Right renal cortex interstitium (tissue), 3 donors: Measurements from ENCODE around the gene TEAD1. TPM values are rescaled to one million over a fixed set of nuclear protein-coding genes. Genes with fewer than 3 reads are reported as not detected.

Source experiments
- DNase-seq, 3 donors: peaks; one replicate each; pipeline ENCODE4 v3.0.0-alpha.2; 2013; ENCODE audit warnings: low read depth in 3 of 3, low spot score in 2 of 3
- polyA plus RNA-seq, 3 donors: library from polyadenylated mRNA; unstranded; fragments of 120-200 nt; gene quantifications; one replicate each; pipeline ENCODE4 v1.2.1, GENCODE V29; 2013; ENCODE audit not compliant: insufficient read length in 3 of 3

Gene TEAD1
- polyA plus RNA-seq, 3 donors, result 79.7 to 82.7 (median 80.0) TPM

DNA sequence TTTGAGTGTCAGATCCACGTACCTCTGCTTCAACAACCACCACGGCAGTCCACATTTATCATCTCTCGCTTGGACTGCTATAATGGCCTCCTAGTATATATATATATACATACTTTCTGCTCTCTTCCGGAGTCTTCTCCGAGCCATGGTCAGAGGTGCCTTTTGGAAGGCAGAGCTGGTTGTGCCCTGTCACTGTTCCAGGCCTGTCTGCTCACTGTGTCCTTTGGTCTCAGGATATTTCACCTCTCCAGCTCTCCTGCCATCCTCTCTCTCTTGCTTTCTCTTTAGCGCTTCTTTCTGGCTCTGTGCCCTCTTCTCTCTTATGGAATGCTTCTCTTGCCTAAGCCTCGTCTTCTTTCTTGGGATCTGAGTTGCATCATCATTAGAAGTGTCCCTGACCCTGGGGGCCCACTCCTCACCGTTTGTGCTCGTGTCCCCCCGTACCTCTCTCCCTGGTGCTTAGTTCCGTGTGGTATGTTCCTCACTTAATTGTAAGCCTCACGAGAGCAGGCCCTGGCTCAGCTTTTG, 248.8 kb downstream of the TEAD1 start:
- DNase-seq, result no peak

DNA sequence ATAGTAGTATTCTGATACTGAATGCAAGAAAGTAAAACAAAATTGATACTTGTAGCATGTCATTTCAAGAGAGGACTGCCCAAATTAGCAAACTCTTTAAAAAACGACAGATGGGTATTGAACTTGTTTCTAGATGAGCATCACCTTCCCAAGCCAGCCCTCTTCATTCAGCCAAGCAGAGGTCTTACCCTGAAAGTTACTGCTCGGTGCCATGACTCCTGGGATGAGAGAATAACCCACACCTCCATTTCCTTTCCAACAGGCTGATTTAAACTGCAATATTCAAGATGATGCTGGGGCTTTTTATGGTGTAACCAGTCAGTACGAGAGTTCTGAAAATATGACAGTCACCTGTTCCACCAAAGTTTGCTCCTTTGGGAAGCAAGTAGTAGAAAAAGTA, 250.4 kb downstream of the TEAD1 start:
- no peak for DNase-seq

DNA sequence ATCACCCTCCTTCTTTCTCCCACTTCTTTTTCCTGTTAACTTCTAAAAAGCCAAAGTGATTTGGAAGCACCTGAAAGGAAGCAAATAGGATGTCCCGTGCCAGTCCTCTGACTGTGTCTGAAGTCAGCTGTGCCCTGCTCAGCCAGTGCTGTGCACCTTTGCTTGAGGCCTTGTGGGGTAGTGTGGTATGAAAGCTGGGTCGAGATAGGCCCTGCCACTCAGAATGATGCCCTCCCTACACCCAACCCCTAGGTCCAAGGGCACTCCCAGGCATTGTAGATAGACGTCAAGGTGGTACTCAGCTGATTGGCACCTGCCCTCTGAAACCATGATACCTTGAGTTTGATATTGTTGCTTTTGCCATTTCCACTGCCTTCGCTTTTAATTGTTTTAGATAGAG, 251.3 kb downstream of the TEAD1 start:
- no peak for DNase-seq

DNA sequence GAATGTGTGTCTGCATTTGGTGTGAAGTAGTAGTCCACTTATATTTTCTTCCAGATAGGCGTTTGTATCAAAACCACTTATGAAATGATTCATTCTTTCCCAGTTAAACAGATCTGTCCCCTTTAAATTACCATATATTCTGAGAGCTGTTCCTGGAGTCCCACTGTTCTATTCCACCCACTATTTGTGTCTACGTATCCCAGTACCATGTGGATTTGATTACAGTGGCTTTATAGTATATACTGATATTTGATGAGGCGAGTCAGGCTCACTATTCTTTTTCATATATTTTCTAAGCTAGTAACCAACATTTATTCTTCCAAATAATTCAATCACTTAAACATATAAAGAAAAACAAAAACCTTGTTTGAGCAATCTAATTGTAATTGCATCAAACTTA, 253.0 kb downstream of the TEAD1 start:
- DNase-seq, result no peak

DNA sequence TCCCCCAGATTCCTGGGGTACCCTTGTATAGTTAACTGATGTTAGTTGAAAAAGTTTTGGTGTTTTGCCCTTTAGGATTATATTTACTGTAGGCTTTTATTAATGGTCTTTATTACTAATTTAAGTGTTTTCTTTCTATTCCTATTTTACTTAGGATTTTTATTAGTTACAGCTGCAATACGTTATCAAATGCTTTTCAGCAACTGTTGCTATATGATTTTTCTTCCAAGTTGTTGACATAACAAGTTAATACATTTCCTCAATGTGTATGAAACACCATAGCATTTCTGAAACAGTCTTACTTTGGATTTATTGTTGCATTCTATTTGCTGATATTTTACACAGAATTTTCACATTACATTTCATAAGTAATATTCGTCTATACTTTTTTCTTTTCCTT, 253.7 kb downstream of the TEAD1 start:
- DNase-seq, result no peak

DNA sequence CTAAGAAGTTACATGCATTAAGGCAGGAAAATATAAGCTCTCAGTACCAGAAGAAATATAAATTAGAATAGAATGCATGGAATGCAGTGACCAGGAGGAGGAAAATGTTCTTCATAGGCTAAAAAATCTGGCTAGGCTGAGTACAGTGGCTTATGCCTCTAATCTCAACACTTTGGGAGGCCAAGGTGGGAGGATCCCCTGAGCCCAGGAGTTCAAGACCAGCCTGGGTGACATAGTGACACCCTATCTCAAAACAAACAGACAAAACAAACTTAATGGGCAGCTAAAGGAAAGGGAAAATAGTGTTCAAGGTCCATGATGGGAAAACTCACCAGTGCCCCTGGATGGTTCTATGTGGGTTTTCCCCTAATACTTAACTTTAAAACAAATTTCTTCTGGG, 256.6 kb downstream of the TEAD1 start:
- no peak for DNase-seq

DNA sequence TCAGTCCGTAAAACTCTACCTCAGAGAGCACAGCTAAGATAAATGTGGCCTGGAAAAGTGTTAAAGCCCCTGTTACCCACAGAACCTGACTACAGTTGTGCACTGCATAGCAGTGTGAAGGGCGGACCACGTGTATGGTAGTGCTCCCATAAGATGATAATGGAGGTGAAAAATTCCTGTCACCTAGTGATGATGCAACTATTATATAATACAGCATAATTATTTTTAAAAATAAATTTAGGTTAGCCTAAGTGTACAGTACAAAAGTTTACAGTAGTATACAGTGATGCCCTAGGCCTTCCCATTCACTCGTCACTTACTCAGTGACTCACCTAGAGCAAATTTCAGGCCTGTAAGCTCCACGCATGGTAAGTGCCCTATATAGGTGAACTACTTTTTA, 258.3 kb downstream of the TEAD1 start:
- no peak for DNase-seq

DNA sequence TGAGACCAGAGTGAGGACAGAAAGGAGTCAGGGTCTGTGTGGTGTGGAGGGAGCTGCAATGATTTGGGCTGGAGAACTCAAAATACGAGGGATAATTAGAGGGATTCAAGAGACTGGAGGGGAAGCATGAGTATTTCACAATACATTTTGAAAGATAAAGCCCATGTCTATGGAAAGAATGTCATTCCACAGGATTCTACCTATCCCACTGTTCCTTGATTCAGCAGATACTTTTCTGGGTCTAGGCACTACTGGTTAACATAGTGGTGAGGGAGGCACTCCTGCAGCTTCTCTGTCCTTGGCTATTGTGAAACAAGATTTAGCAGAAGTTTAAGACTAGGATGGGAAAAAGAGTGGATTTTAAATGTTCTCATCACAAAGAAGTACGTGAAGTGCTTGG, 262.0 kb downstream of the TEAD1 start:
- DNase-seq, result no peak

DNA sequence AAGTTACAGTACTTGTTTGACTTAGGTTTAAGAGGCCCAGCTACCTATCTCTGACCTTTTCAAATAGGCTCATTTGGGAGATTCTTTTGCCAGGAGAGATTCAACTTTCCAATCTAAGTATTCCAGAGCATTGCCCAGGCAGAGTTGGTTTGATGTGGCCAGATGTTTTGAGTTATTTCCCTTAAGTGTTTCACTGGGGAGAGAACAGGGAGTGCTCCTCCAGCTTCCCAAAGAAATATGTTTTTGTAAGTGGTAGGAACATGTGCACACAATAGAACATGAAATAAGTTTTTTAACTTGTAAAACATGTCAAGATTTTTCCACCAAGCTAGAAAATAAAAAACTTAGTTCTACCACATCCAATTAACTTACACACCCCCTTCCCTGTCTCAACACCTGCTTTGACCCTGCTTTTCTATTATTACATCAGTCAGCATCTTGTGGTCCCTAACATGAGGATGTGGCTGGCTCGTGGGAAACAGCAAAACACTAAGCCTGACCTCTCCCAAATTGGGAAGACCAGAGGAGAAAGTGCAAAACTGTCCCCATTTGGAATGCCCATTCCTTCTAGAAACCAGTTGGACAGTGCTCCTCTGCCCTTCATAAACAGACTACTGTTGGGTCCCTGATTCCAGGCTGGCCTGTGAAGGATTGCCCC, 264.5 kb downstream of the TEAD1 start:
- no peak for DNase-seq

DNA sequence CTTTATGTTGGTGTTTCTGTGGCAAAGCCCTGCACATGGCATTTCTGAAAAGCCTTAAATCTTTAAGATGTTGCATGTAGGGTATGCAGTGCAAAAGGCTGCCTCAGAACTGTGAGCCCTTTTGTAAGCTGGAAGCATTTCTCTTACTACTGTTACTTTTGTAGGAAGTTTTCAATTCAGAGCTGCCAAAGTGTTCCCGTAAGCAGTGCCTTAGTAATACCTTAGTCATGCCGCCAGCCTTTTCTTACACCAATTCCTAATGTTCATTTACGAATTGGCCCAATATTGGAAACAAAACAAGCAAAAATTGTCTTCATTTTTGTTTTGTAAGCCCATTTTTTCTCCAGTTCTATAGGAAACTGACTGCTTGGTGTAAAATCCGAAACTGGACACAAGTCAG, 267.4 kb downstream of the TEAD1 start:
- no peak for DNase-seq

DNA sequence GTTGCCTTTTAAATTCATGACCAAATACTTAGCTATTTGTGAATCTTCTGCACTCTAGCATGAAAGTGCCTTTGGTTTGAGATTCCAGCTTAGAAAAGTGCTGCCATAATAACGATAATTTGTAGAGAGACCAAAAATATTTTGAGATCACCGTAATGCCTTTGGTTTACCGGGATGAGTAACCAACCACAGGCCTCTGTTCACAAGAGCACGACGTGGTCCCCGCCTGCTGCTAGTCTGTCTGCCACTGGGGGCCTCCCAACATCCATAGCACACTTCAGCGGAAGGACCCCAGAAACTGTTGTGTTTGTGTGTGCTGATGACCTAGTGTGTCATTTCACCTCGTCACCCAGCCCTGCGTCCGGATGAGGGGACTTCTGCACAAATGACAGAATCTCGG, 267.9 kb downstream of the TEAD1 start:
- DNase-seq, result no peak

DNA sequence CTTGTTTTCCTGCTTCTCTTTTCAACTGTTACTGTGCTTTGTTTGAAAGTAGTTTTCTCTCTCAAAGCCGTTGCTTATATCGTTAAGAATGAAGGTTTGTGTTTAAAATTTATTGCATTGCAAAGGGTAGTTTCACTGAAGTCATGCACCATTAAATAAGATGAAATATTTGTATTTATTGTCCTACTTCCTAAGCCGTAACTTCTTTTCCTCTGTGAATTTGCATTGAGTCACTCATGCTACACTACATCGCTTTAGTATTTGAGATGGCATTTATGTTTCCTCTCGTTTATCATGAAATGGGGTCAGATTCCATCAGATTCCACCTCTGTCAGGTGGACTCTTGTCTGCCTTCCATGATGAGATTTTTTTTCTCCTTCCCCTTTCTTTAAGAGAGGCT, 269.1 kb downstream of the TEAD1 start:
- peak in 1 of 3 donors; percentile 29 for DNase-seq

DNA sequence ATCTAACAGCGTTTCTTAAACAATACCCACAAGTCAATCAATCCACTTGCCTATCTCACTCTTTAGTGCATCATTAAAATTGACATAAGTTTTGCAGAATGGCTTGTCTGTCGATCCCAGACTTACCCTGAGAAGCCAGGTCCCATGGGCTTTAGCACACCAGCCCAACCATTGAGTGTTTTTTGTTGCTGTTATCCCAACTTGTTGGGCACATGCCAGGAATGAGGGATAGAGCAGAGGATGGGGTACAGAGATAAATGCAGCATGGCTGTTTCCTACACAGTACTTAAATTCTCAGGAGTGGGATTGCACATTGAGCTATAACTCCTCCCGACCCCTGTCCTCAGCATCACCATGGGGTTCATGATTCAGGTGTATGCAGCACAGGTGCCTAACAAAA, 270.7 kb downstream of the TEAD1 start:
- DNase-seq, result no peak

DNA sequence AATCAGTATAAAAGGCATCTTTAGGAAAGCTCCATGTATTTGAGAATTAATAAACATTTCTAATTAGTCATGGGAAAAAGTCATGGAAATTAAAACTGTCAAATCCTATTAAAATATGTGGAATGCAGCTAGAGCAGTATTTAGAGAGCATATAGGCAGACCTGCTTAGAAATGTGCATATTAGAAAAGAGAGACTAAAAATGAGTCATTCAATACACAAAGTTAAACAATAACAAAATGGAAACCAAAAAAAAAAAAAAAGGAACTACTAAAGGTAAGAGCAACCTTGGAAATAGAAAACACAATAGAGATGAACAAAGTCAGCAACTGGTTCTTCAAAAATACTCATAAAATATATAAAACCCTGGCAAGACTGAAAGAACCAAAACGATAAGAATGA, 275.2 kb downstream of the TEAD1 start:
- DNase-seq, result no peak

DNA sequence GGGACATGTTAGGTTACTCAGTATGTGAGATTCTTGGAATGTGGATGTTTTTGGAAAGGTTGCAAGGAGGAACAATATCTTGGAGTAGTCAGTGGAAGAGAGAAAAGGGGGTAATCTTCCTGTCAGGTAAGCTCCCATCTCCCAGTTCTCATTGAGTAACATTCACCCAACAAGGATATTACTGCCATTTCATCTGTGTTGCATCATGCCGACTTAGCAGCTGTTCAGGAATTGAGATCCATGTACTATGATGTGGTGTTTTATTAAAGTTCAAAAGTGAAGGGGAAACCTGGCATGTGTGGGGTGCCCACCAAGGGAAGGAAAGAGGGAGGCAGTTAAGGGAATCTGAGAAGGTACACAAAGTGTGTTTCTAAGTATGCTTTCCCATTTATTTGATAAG, 276.4 kb downstream of the TEAD1 start:
- no peak for DNase-seq

DNA sequence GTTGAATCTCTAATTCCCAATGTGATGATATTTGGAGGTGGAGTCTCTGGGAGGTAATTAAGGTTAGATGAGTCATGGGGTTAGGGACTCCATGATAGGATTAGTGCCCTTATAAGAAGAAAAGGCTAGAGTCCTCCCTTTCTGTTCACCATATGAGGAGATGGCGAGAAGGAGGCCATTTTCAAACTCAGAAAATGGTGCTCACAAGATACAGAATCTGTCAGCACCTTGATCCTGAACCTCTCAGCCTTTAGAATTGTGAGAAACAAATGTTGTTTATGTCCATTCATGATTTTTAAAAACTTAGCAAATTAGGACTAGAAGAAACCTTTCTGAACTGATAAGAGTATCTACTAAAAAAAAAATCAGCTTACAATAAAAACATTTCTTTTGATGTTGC, 277.2 kb downstream of the TEAD1 start:
- DNase-seq, result no peak

DNA sequence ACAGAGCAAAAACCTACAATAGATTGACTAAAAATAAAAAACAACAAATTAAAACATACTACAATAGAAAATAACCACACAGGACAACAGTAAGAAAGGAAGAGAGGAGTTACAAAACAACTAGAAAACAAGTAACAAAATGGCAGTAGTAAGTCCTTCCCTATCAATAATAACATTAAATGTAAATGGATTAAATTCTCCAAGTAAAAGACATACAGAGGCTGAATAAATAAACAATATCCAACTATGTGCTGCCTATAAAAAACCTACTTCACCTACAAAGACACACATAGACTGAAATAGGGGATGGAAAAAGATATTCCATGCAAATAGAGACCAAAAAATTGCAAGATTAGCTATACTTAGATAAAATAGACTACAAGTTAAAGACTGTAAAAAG, 277.9 kb downstream of the TEAD1 start:
- no peak for DNase-seq

DNA sequence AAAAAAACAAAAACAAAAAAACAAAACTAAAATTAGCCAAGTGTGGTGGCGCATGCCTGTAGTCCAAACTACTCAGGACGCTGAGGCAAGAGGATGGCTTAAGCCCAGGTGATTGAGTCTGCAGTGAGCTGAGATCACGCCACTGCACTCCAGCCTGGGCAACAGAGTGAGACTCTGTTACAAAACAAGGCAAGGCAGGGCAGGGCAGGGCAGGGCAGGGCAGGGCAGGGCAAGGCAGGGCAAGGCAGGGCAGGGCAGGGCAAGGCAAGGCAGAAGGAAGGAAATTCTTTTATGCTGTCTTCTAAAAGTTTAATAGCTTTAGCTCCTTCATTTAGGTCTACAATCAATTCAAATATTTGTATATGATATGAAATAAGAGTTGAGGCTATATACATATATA, 284.8 kb downstream of the TEAD1 start:
- DNase-seq, result no peak

DNA sequence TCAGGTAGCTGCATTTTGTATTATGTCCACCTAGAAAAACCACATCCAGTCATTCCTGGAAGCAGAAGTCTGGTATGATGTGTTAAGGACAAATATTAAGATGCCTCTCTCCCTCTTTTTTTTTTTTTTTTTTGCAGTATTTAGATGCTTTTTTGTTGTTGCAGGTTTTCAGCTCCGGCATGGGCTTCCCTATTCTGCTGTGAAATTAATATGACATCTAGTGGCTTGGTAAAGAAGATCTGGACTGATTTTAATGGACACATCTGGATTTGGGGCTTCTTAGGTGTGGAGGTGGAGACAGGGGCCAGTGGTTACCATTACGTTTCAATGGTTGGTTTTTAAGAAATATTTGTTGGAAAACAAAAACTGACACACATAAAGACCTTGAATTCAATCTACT, 287.4 kb downstream of the TEAD1 start:
- DNase-seq, result no peak

DNA sequence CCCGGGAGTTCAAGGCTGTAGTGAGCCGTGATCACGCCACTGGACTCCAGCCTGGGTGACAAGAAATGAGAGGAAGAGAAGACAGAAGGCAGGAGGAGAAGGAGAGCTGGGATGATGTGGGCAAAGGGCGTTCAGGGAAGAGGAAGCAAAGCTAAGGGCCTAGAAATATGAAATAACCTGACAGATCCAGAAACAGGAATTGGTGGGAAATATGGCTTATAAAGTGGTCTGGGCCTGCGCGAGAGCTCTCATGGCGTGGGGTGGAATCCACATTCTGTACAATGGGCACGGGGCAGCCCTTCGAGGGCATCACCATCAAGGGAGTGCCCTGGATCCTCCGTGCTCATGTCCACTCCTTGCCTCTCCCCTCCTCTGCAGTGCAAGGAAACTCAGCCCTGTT, 288.1 kb downstream of the TEAD1 start:
- no peak for DNase-seq

DNA sequence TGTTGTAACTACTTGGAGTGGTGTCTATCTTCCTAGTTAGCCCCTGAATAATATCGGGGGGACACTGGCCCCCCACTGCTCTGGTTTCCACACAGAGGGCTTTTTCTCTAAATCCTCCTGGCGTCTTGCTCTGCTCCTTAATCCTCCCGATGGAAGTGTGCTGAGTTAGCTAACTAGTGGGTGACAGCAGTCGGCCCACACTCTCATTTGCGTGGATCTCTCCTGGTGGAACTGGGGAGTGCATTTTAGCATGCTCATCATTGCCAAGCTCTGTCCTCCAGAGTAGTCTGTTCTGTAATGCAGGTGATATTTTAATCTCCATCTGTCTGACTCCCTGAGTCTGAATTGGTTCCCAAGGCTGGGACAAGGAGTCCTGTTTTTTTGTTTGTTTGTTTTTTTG, 288.8 kb downstream of the TEAD1 start:
- DNase-seq, result no peak

DNA sequence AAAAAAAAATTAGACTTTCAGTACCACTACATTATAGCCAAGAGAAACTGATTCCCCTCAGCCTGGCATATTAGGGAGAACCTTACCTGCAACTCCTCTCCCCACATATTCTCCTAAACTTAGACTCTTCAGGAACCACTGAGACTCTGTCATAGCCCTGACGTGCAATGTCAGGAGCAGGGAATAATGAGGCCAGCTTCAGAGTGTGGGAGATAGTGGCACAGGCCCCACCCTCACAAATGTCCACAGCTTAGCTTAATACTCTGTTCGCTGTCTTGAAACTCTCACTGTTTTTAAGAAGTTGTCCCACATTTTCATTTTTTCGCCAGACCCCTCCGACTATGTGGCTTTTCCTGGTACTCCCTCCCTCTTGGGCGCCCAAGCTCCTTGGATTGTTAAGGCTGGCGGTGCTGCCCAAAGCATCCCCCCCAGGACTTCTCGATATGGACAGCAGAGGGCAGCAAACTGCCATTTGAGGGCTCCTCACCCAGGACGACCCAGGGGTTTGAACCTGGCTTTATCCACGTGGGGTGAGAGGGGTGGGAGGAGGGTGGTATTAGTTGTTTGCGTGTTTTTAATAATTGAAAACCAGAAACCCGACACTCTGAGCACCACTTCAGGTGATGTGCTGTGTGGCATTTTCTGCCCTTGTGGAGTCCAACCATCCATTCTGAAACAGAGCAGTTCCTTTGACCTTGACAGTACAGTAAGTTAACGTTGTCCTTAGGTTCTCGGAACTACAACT, 289.7 kb downstream of the TEAD1 start:
- DNase-seq, result peak in 1 of 3 donors; percentile 52
